K562 (cell line): ENCODE measurements around the gene RNF44. TPM values are rescaled to one million over a fixed set of nuclear protein-coding genes. Genes with fewer than 3 reads are reported as not detected.

Source experiments
- BRF1 ChIP-seq: IDR thresholded peaks from 3 replicates; pipeline ENCODE4 v1.6.1; 2011; ENCODE audit warnings: borderline replicate concordance, mild to moderate bottlenecking; ENCODE audit not compliant: insufficient read length; ENCODE audit errors: extremely low read depth
- DMBX1 ChIP-seq: fragments of 250-450 bp; sonication (Bioruptor Pico); IDR thresholded peaks from 2 replicates; pipeline ENCODE4 v1.8.0; 2022; ENCODE audit warnings: inconsistent platforms, mild to moderate bottlenecking, moderate library complexity, borderline replicate concordance
- E2F3 ChIP-seq: fragments of 250-450 bp; sonication (Bioruptor Pico); IDR thresholded peaks from 2 replicates; pipeline ENCODE4 v1.4.0; 2020; ENCODE audit warnings: mild to moderate bottlenecking
- HNRNPUL1 ChIP-seq: fragments of 200-400 bp; formaldehyde crosslinking; IDR thresholded peaks from 2 replicates; pipeline ENCODE4 v1.6.1; 2017; ENCODE audit warnings: low read length
- MAZ ChIP-seq, 2 experiments: fragments of 450-650 bp in 1 of 2; sonication (generic) in 1 of 2; formaldehyde crosslinking; IDR thresholded peaks in 1 of 2; conservative IDR thresholded peaks in 1 of 2; 2 replicates each; pipeline versions ENCODE4 v1.4.0 to v1.5.0; 2020; ENCODE audit warnings: mild to moderate bottlenecking in 1 of 2, missing genetic modification reagents in 1 of 2
- MECOM ChIP-seq: fragments of 250-450 bp; sonication (Bioruptor Pico); IDR thresholded peaks from 2 replicates; pipeline ENCODE4 v1.8.0; 2022; ENCODE audit warnings: inconsistent platforms
- NRF1 ChIP-seq, 2 experiments: fragments of 450-650 bp; IDR thresholded peaks in 1 of 2; conservative IDR thresholded peaks in 1 of 2; 2 replicates each; pipeline ENCODE4 v1.6.1; 2014; ENCODE audit warnings: mild to moderate bottlenecking in 2 of 2
- RBM14 ChIP-seq: fragments of 200-400 bp; formaldehyde crosslinking; IDR thresholded peaks from 2 replicates; pipeline ENCODE4 v1.6.1; 2018; ENCODE audit warnings: low read depth, mild to moderate bottlenecking, low read length, moderate library complexity, borderline replicate concordance; ENCODE audit not compliant: insufficient read depth
- RBM39 ChIP-seq: fragments of 200-400 bp; formaldehyde crosslinking; optimal IDR thresholded peaks from 2 replicates; pipeline ENCODE3; 2018; ENCODE audit warnings: low read depth, low read length
- SMAD4 ChIP-seq: fragments of 250-450 bp; sonication (Bioruptor Pico); conservative IDR thresholded peaks from 2 replicates; pipeline ENCODE4 v1.8.0; 2021; ENCODE audit warnings: inconsistent platforms, mild to moderate bottlenecking, moderate library complexity
- TEAD4 ChIP-seq, 2 experiments: sonication (generic) in 1 of 2; formaldehyde crosslinking in 1 of 2; IDR thresholded peaks; 2 replicates each; pipeline versions ENCODE4 v1.6.1 to v1.8.0; 2012 to 2022; ENCODE audit warnings: borderline replicate concordance in 1 of 2, inconsistent platforms in 1 of 2, low read length in 1 of 2, mild to moderate bottlenecking in 1 of 2, missing genetic modification reagents in 1 of 2
- YY1 ChIP-seq, 3 experiments: IDR thresholded peaks; 2 replicates each; pipeline ENCODE4 v1.6.1; 2011; ENCODE audit warnings: low read length in 2 of 3, mild to moderate bottlenecking in 2 of 3, moderate library complexity in 2 of 3, borderline replicate concordance in 1 of 3, control low read depth in 1 of 3, low read depth in 1 of 3; ENCODE audit not compliant: insufficient read depth in 3 of 3, insufficient replicate concordance in 2 of 3, control insufficient read depth in 1 of 3, insufficient read length in 1 of 3; ENCODE audit errors: extremely low read depth in 1 of 3
- ZNF12 ChIP-seq: sonication (generic); formaldehyde crosslinking; IDR thresholded peaks from 2 replicates; pipeline ENCODE4 v1.4.0; 2020; ENCODE audit warnings: mild to moderate bottlenecking, missing genetic modification reagents
- ZNF263 ChIP-seq: sonication (generic); formaldehyde crosslinking; IDR thresholded peaks from 2 replicates; pipeline ENCODE4 v1.8.0; 2022; ENCODE audit warnings: mild to moderate bottlenecking, missing genetic modification reagents, borderline replicate concordance
- ZNF589 ChIP-seq: fragments of 200-800 bp; sonication (Bioruptor generic); IDR thresholded peaks from 2 replicates; pipeline ENCODE4 v1.6.1; 2016; ENCODE audit warnings: low read depth, missing genetic modification characterization, missing compliant biosample characterization
- polyA plus RNA-seq, 8 experiments: library from polyadenylated mRNA; depleted of rRNA in 4 of 8; stranded (reverse) in 5 of 8; unstranded in 3 of 8; fragments of >200 nt; fragmentation: Nextera tagmentation in 2 of 8; fragmentation: Illumina TruSeq in 1 of 8; extraction: Ambion mirVana in 2 of 8; extraction: Trizol in 1 of 8; gene quantifications; 2 replicates each; pipeline versions ENCODE4 v1.2.1 to v1.2.3, GENCODE V29; 2011 to 2014; ENCODE audit warnings: inconsistent platforms in 1 of 8, missing spikeins in 1 of 8
- total RNA-seq, 7 experiments: library from RNA; depleted of rRNA in 6 of 7; stranded (reverse); fragments of >200 nt in 6 of 7; fragmentation: Illumina TruSeq in 2 of 7; extraction: Trizol in 2 of 7; gene quantifications; 2 replicates each; pipeline versions ENCODE4 v1.2.1 to v1.2.3, GENCODE V29; 2011 to 2021; ENCODE audit warnings: low replicate concordance in 1 of 7
- TF ChIP-seq, protein P1 (sequence below): fragments of 450-650 bp; formaldehyde crosslinking; IDR thresholded peaks from 2 replicates; pipeline ENCODE4 v1.4.0; 2020; ENCODE audit warnings: mild to moderate bottlenecking, moderate library complexity
- TF ChIP-seq, protein P2 (sequence below): fragments of 250-450 bp; sonication (Bioruptor Pico); IDR thresholded peaks from 2 replicates; pipeline ENCODE4 v1.8.0; 2022; ENCODE audit warnings: inconsistent platforms, mild to moderate bottlenecking, moderate library complexity, borderline replicate concordance
- TF ChIP-seq, protein P3 (sequence below): fragments of 450-650 bp; IDR thresholded peaks from one replicate; pipeline ENCODE4 v1.6.1; 2018; ENCODE audit warnings: mild to moderate bottlenecking, moderate library complexity; ENCODE audit not compliant: partially characterized antibody

The RNF44 gene
- total and polyA plus RNA-seq, 9 of the 15 experiments (the other 6 are each of a cell fraction or from before 2014, with no cell fraction given): 1.6 to 82.6 (median 7.4) TPM

DNA sequence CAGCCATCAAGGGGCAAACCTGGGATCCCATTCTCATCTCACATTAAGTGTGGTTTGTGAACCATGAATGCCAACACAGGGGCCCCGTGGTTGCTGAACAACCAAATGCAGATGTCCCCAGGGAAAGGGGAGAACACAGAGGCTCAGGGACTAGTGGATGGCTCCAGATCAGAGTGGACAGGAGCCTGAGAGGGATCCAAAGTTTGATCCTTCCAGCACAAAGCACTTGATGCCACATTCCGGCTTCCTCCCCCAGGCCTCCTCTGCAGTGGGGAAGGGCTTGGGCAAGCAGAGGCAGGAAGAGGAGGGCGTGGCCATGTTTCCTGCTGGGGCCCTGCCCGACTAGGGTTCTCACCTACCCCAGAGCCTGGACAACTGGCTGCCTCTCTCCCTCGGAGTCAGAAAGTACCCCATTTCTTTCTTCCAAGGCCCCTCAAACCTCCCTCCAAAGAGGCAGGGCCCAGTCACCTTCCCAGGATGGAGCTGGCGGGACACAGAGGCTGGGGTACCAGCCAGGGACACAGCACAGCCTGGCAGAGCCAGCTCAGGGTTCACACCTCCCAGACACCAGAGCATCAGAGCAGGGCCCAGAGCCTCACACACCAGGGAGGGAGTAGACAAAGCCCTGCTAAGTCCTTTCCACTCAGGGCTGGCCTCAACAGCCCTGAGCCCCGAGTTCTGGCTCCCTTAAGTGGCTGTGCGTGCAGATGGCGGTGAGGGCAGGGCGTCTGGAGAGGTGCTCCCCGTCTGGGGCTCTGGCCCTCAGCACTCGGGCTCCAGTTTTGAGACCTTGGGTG, 4.3 kb upstream of the RNF44 start (continued):
- TF ChIP-seq ZNF263 (CRISPR knock-in tag): peak; percentile 54
- TF ChIP-seq HNRNPUL1: no peak
- 0 out of 2 replicates have a peak, but pooled peaks have one; percentile 26 for TF ChIP-seq E2F3 (CRISPR knock-in tag)
- peak; percentile 58; the same call in 1 of the 2 replicates for TF ChIP-seq DMBX1 (CRISPR knock-in tag)
- TF ChIP-seq MAZ (CRISPR knock-in tag; conservative IDR thresholded peaks at IDR 0.05 in 1 of 2, IDR thresholded peaks at IDR 0.05 in 1 of 2): peak in 1 of 2 experiments; percentile 68; a peak in 1 of 4 replicates
- TF ChIP-seq, protein P1, sequence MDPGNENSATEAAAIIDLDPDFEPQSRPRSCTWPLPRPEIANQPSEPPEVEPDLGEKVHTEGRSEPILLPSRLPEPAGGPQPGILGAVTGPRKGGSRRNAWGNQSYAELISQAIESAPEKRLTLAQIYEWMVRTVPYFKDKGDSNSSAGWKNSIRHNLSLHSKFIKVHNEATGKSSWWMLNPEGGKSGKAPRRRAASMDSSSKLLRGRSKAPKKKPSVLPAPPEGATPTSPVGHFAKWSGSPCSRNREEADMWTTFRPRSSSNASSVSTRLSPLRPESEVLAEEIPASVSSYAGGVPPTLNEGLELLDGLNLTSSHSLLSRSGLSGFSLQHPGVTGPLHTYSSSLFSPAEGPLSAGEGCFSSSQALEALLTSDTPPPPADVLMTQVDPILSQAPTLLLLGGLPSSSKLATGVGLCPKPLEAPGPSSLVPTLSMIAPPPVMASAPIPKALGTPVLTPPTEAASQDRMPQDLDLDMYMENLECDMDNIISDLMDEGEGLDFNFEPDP (CRISPR knock-in tag): no peak
- TF ChIP-seq RBM39: no peak
- no peak for TF ChIP-seq RBM14
- peak; percentile 46; the same call in 1 of the 2 replicates for TF ChIP-seq TEAD4 (IDR thresholded peaks at IDR 0.05; ENCODE audit: low read length)
- TF ChIP-seq TEAD4 (CRISPR knock-in tag; IDR thresholded peaks at IDR 0.05; ENCODE audit: borderline replicate concordance): no peak
- TF ChIP-seq ZNF12 (CRISPR knock-in tag): no peak; the same call in 1 of the 2 replicates
- TF ChIP-seq, protein P2, sequence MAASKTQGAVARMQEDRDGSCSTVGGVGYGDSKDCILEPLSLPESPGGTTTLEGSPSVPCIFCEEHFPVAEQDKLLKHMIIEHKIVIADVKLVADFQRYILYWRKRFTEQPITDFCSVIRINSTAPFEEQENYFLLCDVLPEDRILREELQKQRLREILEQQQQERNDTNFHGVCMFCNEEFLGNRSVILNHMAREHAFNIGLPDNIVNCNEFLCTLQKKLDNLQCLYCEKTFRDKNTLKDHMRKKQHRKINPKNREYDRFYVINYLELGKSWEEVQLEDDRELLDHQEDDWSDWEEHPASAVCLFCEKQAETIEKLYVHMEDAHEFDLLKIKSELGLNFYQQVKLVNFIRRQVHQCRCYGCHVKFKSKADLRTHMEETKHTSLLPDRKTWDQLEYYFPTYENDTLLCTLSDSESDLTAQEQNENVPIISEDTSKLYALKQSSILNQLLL (CRISPR knock-in tag): no peak
- TF ChIP-seq NRF1 (conservative IDR thresholded peaks at IDR 0.05 in 1 of 2, IDR thresholded peaks at IDR 0.05 in 1 of 2): peak in 1 of 2 experiments; percentile 40; a peak in 1 of 4 replicates
- peak; percentile 13; the same call in 1 of the 2 replicates for TF ChIP-seq SMAD4 (CRISPR knock-in tag)
- no peak for TF ChIP-seq MECOM (CRISPR knock-in tag)
- TF ChIP-seq YY1 (IDR thresholded peaks at IDR 0.05; ENCODE audit: borderline replicate concordance in 1 of 3, control insufficient read depth in 1 of 3, extremely low read depth in 1 of 3, insufficient read depth in 3 of 3, insufficient read length in 1 of 3, insufficient replicate concordance in 2 of 3, low read depth in 1 of 3, low read length in 2 of 3): peak in 1 of 3 experiments; percentile 65
- TF ChIP-seq BRF1: no peak
- TF ChIP-seq ZNF589: peak; percentile 45
- TF ChIP-seq, protein P3, sequence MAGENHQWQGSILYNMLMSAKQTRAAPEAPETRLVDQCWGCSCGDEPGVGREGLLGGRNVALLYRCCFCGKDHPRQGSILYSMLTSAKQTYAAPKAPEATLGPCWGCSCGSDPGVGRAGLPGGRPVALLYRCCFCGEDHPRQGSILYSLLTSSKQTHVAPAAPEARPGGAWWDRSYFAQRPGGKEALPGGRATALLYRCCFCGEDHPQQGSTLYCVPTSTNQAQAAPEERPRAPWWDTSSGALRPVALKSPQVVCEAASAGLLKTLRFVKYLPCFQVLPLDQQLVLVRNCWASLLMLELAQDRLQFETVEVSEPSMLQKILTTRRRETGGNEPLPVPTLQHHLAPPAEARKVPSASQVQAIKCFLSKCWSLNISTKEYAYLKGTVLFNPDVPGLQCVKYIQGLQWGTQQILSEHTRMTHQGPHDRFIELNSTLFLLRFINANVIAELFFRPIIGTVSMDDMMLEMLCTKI: no peak
